Activated naive CD8-positive, alpha-beta T cell treated with anti-CD3 and anti-CD28 coated beads, Interleukin-2, amount 10 ng/mL, durations not matched to agents 7 days and 5 days (primary cell): ENCODE results near the gene NOL6. TPM values are rescaled to one million over a fixed set of nuclear protein-coding genes. Genes with fewer than 3 reads are reported as not detected.
"Not testable (repeated sequence)": the region's sequence is repeated elsewhere in the genome, so short reads cannot be mapped to it uniquely, and the experiment has no call there.

Source experiments
- ATAC-seq: fragments of 150-1000 bp; cut with Tn5 transposase; one replicate; pipeline ENCODE4 v1.10.0; 2021; ENCODE audit warnings: low read depth, moderate library complexity
- POLR2A ChIA-PET: fragments of 350-600 bp; sonication (Branson Sonifier 250); formaldehyde crosslinking; loops from one replicate; lab custom pipeline; 2021; ENCODE audit warnings: antibody characterized with exemption; lab: Charles Lee
- DNase-seq: peaks from one replicate; pipeline ENCODE4 v3.0.0; 2021
- H3K27ac Mint-ChIP-seq: one replicate; pipeline ENCODE4 v1.8.0; 2022; ENCODE audit warnings: mild to moderate bottlenecking, mixed read lengths
- H3K27me3 Mint-ChIP-seq: one replicate; pipeline ENCODE4 v1.8.0; 2022; ENCODE audit warnings: mild to moderate bottlenecking, moderate library complexity, mixed read lengths
- H3K36me3 Mint-ChIP-seq: one replicate; pipeline ENCODE4 v1.8.0; 2021; ENCODE audit warnings: mild to moderate bottlenecking, mixed read lengths
- H3K4me1 Mint-ChIP-seq: one replicate; pipeline ENCODE4 v1.8.0; 2021; ENCODE audit warnings: mixed read lengths
- H3K4me3 Mint-ChIP-seq: one replicate; pipeline ENCODE4 v1.8.0; 2022; ENCODE audit warnings: mild to moderate bottlenecking, moderate library complexity, mixed read lengths
- H3K9me3 Mint-ChIP-seq: one replicate; pipeline ENCODE4 v1.8.0; 2021; ENCODE audit warnings: mixed read lengths
- total RNA-seq, 2 experiments: library from RNA; stranded (reverse); gene quantifications; one replicate each; pipeline ENCODE4 v1.2.3, GENCODE V29; 2021

Gene NOL6
- total RNA-seq, 2 experiments from 2014 or later, result 30.1 to 33.2 TPM

DNA sequence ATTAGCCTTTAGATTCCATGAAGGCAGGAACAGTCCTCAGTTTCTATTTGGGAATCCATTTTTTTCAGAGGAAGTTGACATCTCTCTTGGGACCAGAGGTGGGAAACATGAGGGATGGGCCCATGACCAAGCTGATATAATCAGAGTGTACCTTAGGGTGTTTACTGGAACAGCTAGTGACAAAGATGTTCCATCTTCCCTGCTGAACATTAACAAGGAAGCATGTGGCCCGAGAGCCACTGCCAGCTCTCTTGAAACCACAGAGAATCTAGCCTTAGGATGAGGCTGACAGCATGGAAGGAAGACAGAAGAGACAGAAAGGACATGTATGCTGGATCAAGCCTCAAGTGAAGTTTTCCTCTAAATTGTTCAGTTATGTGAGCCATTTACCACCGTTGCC lies 42.3 kb downstream of the NOL6 start:
- no peak for DNase-seq
- Mint-ChIP-seq H3K27ac (no peak overlapping the region), H3K9me3 (no peaks in the 10 kb centered on the region), H3K4me3 (no peak overlapping the region), H3K36me3 (no peaks in the 10 kb centered on the region), H3K27me3 (no peaks in the 10 kb centered on the region), H3K4me1 (peaks cover 3% of the 10 kb centered on the region)
- ATAC-seq, result no peak
- POLR2A ChIA-PET, result no interaction called here

DNA sequence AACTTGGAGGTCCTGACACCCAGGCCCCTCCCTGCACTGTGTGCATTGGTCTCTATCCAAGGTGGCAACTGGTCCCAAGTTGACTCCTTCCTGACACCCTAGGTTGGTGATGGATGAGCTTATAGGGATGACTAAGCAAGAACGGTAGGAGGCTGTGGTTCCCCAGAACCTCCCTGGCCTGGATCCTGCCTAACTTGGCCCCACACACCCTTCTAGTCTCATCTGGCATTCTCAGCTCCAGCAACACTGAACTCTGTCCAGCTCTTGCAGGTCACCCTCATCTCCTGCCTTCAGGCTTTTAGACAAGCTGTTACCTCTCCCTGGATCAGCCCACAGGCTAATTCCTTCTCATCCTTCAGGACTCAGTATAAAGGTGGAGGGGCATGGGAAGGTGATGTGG lies 42.8 kb downstream of the NOL6 start:
- no peak for ATAC-seq

DNA sequence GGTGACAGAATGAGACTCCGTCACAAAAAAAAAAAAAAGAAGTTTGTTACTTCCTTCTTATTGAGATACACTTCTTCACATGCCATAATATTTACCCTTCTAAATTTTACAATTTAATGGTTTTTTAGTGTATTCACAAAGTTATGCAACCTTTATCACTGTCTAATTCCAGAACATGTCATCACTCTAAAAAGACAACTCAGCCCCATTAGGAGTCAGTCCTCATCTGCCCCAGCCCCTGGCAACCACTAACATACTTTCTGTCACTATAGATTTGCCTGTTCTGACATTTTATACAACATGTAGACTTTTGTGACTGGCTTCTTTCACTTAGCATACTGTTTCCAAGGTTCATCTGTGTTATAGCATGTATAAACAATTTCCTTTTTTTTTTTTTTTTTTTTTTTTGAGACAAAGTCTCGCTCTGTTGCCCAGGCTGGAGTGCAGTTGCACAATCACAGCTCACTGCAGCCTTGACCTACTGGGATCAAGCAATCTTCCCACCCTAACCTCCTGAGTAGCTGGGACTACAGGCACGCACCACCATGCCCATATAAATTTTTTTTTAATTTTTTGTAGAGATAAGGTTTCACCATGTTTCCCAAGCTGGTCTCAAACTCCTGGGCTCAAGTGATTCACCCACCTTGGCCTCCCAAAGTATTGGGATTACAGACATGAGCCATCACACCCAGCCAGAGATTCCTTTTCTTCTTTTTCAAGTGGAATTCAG lies 44.3 kb downstream of the NOL6 start:
- POLR2A ChIA-PET, result no interaction called here
- Mint-ChIP-seq H3K4me1 (peaks cover 3% of the 10 kb centered on the region), H3K27me3 (no peaks in the 10 kb centered on the region), H3K27ac (no peak overlapping the region), H3K36me3 (no peaks in the 10 kb centered on the region), H3K9me3 (no peaks in the 10 kb centered on the region), H3K4me3 (no peak overlapping the region)
- no peak for DNase-seq
- no peak for ATAC-seq

More for the DNA sequence above, 42.8 kb downstream of the NOL6 start:
- Mint-ChIP-seq H3K9me3 (no peaks in the 10 kb centered on the region), H3K36me3 (no peaks in the 10 kb centered on the region), H3K27me3 (no peaks in the 10 kb centered on the region), H3K4me1 (peaks cover 3% of the 10 kb centered on the region), H3K27ac (no peak overlapping the region), H3K4me3 (no peak overlapping the region)
- POLR2A ChIA-PET, result no interaction called here
- DNase-seq, result no peak

DNA sequence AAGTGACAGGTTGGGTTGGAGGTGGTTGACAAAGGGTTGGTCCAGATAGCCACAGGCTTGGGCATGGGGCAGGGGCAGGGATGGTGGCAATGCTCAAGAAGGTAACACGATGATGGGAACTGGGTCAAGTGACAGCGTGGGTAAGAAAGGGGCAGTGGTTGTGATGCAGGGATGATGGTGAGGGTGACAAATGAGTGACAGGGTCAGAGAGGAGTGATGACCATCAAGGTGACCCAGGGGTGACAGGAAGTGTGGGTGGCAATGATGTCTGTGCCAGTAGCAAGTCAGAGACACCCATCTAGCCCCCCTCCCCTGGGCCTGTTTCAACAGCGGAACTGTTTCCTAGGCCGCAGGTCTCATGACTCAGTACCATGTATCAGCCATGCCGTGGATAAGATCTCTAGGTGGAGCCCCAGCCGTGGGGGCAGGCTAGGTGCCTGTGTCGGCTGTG lies 46.9 kb downstream of the NOL6 start:
- Mint-ChIP-seq H3K36me3 (no peaks in the 10 kb centered on the region), H3K4me3 (no peak overlapping the region), H3K4me1 (no peaks in the 10 kb centered on the region), H3K27me3 (no peaks in the 10 kb centered on the region), H3K27ac (no peak overlapping the region), H3K9me3 (no peaks in the 10 kb centered on the region)
- DNase-seq, result no peak
- no peak for ATAC-seq
- POLR2A ChIA-PET, result no interaction called here

DNA sequence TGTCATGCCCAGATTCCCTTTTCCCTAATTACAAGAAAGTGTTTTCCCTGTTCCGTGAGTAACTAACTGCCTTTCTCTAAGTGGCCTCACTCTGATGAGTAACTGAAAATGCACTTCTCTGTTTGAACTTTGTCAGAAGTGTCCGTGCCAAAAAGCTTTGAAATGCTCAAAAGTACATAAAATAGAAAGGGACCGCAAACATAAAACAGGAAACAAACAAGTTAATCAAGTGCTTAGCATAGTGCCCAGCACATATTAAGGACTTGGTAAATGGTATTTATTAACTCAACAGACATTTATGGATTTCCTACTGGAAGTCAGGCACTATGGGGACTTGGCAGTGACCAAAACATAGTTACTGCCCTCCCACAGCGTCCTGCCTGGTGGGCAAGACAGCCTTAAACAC lies 48.6 kb downstream of the NOL6 start:
- Mint-ChIP-seq H3K27ac (no peak overlapping the region), H3K27me3 (peaks cover 2% of the 10 kb centered on the region), H3K36me3 (no peaks in the 10 kb centered on the region), H3K4me1 (no peaks in the 10 kb centered on the region), H3K4me3 (no peak overlapping the region), H3K9me3 (no peaks in the 10 kb centered on the region)
- ATAC-seq (no peak), DNase-seq (no peak)
- POLR2A ChIA-PET, result no interaction called here

DNA sequence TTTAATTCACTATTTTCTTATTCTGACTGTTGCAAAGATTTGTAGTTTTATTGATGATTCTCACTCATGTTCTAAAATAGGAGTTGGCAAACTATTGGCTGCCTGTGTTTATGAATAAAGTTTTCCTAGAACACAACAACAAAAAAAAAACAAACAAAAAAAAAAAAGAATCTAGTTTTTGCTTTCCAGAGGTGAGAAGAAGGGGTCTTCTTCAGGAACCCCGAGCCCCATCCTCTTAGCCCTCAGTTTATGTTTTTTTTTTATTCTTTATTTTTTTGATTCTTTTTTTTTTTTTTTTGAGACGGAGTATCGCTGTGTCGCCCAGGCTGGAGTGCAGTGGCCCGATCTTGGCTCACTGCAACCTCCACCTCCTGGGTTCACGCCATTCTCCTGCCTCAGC lies 49.2 kb downstream of the NOL6 start:
- H3K27ac Mint-ChIP-seq, DNase-seq, H3K36me3 Mint-ChIP-seq, POLR2A ChIA-PET, H3K27me3 Mint-ChIP-seq, H3K4me1 Mint-ChIP-seq, H3K4me3 Mint-ChIP-seq, H3K9me3 Mint-ChIP-seq, ATAC-seq: not testable (repeated sequence)

DNA sequence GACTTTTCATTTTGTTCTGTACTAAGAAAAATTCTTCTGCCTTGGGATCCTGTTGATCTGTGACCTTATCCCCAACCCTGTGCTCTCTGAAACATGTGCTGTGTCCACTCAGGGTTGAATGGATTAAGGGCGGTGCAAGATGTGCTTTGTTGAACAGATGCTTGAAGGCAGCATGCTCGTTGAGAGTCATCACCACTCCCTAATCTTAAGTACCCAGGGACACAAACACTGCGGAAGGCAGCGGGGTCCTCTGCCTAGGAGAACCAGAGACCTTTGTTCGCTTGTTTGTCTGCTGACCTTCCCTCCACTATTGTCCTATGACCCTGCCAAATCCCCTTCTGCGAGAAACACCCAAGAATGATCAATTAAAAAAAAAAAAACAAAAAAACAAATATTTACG lies 49.7 kb downstream of the NOL6 start:
- H3K4me1 Mint-ChIP-seq, H3K9me3 Mint-ChIP-seq, H3K27ac Mint-ChIP-seq, H3K36me3 Mint-ChIP-seq, DNase-seq, ATAC-seq, H3K27me3 Mint-ChIP-seq, H3K4me3 Mint-ChIP-seq, POLR2A ChIA-PET: not testable (repeated sequence)

DNA sequence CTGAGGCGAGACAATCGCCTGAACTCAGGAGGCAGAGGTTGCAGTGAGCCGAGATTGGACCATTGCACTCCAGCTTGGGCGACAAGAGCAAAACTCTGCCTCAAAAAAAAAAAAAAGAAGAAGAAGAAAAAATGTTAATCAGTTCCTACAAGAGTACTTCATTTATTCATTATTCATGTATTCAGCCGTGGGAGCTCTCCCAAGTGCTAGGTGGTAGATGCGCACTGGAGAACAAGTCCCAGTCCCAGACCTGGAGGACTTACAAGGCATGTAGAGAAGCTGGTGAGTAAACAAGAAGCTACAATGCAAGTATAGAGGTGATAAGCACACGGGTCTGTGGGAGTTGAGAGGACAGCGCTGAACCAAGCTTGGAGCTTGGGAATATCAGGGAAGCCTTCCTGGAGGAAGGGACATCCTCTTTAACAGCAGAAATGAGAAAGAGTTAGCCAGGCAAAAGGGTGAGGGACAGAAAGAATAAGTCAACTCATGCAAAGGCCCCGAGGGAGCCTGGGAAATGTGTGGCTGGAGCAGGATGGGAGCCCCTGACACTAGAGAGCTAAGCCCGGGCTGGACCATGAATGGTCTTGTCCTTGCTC lies 53.9 kb downstream of the NOL6 start:
- ATAC-seq, result no peak
- Mint-ChIP-seq H3K4me3 (no peak overlapping the region), H3K27me3 (peaks cover 2% of the 10 kb centered on the region), H3K36me3 (no peaks in the 10 kb centered on the region), H3K9me3 (no peaks in the 10 kb centered on the region), H3K27ac (no peak overlapping the region), H3K4me1 (peaks cover 24% of the 10 kb centered on the region)
- no peak for DNase-seq
- POLR2A ChIA-PET, result no interaction called here

DNA sequence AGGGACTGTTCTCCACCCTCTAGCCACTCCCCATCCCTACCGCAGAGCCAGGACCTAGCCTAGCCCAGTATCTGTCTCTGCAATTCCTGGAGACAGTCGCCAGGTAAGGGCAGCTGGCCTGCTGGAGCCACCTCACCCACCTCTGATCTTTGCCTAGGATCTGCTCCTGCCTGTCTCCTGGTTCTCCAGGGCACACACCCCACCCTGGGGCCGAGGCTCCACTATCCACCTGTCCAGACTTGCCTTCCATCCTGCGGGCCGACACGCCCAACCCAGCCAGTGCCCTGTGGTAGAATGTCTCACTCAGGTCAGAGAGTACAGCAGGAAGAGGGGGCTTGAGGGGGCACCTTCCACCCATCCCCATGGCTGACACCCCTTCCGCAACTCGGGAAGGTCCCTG lies 55.6 kb downstream of the NOL6 start:
- POLR2A ChIA-PET, result interaction anchor here (3.2 to 3.4 kb wide), 2 partner anchors 30 to 36 kb away, joined by 27 to 31 read pairs; partner anchors contain the start of gene AQP3
- Mint-ChIP-seq H3K36me3 (no peaks in the 10 kb centered on the region), H3K27me3 (peaks cover 5% of the 10 kb centered on the region), H3K9me3 (no peaks in the 10 kb centered on the region), H3K27ac (peak overlapping the region; percentile 34), H3K4me3 (no peak overlapping the region), H3K4me1 (peaks cover 32% of the 10 kb centered on the region)
- ATAC-seq (no peak), DNase-seq (no peak)

DNA sequence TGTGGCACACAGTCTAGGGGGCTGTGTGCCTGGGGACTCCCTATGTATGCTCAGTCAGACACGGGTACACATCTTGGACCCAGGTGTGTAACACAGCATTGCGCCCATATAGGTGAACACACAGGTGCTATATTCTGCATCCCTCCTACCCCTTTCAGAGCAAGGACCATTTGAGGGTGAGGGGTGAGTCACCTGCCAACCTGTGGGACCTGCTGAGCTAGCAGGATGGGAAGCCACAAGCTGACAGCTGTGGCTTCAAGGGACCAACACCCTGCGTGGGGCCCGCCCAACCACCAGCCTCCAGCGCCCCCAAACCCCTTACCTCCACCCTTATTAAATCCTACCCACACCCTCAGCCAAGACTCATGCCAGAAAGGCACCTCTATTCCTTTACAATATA lies 56.7 kb downstream of the NOL6 start:
- Mint-ChIP-seq H3K36me3 (no peaks in the 10 kb centered on the region), H3K27ac (peak overlapping the region; percentile 94), H3K4me3 (peak overlapping the region; percentile 8), H3K27me3 (peaks cover 5% of the 10 kb centered on the region), H3K9me3 (no peaks in the 10 kb centered on the region), H3K4me1 (peaks cover 32% of the 10 kb centered on the region)
- POLR2A ChIA-PET, result interaction anchor here (0.5 to 3.4 kb wide), 4 partner anchors 31 to 127 kb away, joined by 3 to 31 read pairs (median 24); partner anchors contain the start of genes AQP3 and NFX1
- DNase-seq (no peak), ATAC-seq (no peak)

DNA sequence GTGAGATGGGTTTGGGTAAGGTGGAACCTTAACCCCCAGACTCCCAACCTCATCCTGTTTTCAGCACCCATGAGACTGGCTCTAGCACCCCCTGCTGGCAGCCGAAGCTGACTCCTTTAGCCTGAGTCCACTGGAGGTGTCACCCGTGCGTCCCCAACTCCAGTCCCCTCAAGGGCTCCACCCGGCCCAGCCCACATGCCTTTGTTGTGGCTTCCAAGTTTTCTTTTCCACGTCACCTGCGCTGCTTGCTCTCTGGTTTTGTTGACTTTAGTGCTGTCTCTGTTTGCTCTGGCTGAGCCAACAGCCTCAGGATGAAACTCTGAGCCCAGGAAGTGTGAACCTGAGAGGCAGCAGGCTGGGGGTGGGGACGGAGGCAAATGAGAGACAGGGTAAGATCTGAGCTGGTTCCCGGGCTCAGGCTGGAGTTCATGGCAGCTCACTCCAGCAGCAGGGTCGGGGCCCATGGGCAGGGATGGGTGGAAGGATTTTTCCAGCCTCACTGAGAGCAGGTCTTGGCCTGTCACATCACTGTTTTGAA lies 58.2 kb downstream of the NOL6 start:
- DNase-seq (peak; percentile 93), ATAC-seq (peak; percentile 95)
- H3K4me3 Mint-ChIP-seq, result peak overlapping the region; percentile 72
- no peaks in the 10 kb centered on the region for H3K9me3 Mint-ChIP-seq
- POLR2A ChIA-PET, result interaction anchor here (1.0 to 3.4 kb wide), 8 partner anchors 8 to 129 kb away, joined by 3 to 31 read pairs (median 10); partner anchors contain the start of genes AQP3, NFX1 and NOL6
- H3K4me1 Mint-ChIP-seq, result peaks cover 32% of the 10 kb centered on the region
- H3K36me3 Mint-ChIP-seq, result no peaks in the 10 kb centered on the region
- H3K27me3 Mint-ChIP-seq, result peaks cover 5% of the 10 kb centered on the region
- peak overlapping the region; percentile 94 for H3K27ac Mint-ChIP-seq

DNA sequence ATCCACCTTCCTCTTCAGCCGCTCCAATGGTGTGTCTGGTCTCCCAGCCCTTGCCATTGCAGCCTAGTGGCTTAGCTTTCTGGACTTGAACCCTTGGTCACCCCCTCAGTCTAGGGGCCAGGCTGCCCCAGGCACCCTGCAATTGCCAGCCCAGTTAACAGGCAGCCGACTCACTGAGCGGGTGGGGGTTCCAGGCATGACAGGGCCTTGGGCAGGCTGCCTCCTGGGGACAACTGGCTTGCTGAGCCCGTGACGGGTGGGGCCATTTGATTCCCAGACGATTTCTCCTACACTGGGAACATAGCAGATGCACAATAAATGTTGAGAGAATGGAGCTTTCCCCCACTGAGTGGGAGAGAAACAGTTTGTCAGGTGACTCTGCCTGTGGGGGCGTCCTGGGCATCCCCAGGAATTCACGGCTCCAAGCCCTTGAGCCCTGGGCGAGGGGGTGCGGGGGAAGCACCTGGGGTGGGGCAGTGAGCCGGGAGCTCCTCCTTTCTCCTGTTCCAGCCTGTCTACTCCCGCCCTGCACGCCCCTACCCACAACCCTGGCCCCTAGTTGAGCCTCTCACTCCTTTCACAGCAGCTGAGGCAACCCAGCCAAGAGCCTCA lies 58.7 kb downstream of the NOL6 start:
- H3K4me1 Mint-ChIP-seq, result peaks cover 32% of the 10 kb centered on the region
- POLR2A ChIA-PET, result interaction anchor here (1.4 to 3.4 kb wide), 5 partner anchors 33 to 125 kb away, joined by 5 to 31 read pairs (median 20); partner anchors contain the start of genes AQP3, NFX1 and NOL6
- ATAC-seq, result no peak
- H3K36me3 Mint-ChIP-seq, result no peaks in the 10 kb centered on the region
- peaks cover 2% of the 10 kb centered on the region for H3K27me3 Mint-ChIP-seq
- no peak for DNase-seq
- H3K27ac Mint-ChIP-seq, result peak overlapping the region; percentile 94
- no peaks in the 10 kb centered on the region for H3K9me3 Mint-ChIP-seq
- peak overlapping the region; percentile 72 for H3K4me3 Mint-ChIP-seq

DNA sequence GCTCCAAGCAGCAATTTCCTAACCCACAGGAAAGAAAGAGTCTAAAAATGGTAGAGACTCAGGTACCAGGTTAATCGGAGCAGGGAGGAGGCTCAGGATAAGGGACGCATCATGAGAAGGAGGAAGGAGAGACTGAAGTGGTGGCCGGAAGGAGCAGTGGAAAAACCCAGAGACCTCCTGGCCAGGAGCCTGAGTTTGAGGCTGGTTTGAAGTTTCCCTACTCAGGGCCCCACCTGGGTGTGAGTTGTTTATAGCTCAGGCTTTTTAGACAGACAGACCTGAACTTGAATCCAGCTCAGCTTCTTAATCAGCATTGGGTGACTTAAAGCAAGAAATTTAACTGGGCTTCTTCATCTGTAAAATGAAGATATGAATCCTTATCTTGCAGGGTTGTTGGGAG lies 59.5 kb downstream of the NOL6 start:
- peaks cover 32% of the 10 kb centered on the region for H3K4me1 Mint-ChIP-seq
- no peak for ATAC-seq
- DNase-seq, result no peak
- H3K9me3 Mint-ChIP-seq, result no peaks in the 10 kb centered on the region
- no peaks in the 10 kb centered on the region for H3K36me3 Mint-ChIP-seq
- peak overlapping the region; percentile 94 for H3K27ac Mint-ChIP-seq
- peaks cover 2% of the 10 kb centered on the region for H3K27me3 Mint-ChIP-seq
- POLR2A ChIA-PET, result no interaction called here
- H3K4me3 Mint-ChIP-seq, result no peak overlapping the region
